Muscle layer of colon (tissue), 2 donors: ENCODE data around the gene CAPN11.
"Not testable (repeated sequence)": the region's sequence is repeated elsewhere in the genome, so short reads cannot be mapped to it uniquely, and the experiment has no call there.

ENCODE experiments used
- H3K27ac ChIP-seq: one replicate; pipeline ENCODE4 v1.7.0; 2013; ENCODE audit warnings: low read depth, mild to moderate bottlenecking, low read length, moderate library complexity
- H3K27me3 ChIP-seq, 2 donors: one replicate each; pipeline ENCODE4 v1.7.0; 2013; ENCODE audit warnings: low read length in 2 of 2, mild to moderate bottlenecking in 2 of 2; ENCODE audit not compliant: insufficient read depth in 2 of 2, control insufficient read depth in 1 of 2
- H3K36me3 ChIP-seq: one replicate; pipeline ENCODE4 v1.7.0; 2013; ENCODE audit warnings: mild to moderate bottlenecking, low read length; ENCODE audit not compliant: insufficient read depth
- H3K4me1 ChIP-seq: one replicate; pipeline ENCODE4 v1.7.0; 2013; ENCODE audit warnings: mild to moderate bottlenecking, low read length; ENCODE audit not compliant: insufficient read depth
- H3K4me3 ChIP-seq, 2 donors: one replicate each; pipeline ENCODE4 v1.7.0; 2013; ENCODE audit warnings: low read length in 2 of 2, low read depth in 1 of 2, mild to moderate bottlenecking in 1 of 2, moderate library complexity in 1 of 2
- H3K9ac ChIP-seq: one replicate; pipeline ENCODE4 v1.7.0; 2013; ENCODE audit warnings: low read length
- H3K9me3 ChIP-seq: one replicate; pipeline ENCODE4 v1.7.0; 2013; ENCODE audit warnings: mild to moderate bottlenecking, low read length
- donor health status: abdominal sarcoma.
- donor health status: Adenocarcinoma of cecum.

Gene CAPN11

GRCh38 chr6:44186635-44187025 is 28.0 kb downstream of the CAPN11 start:
- H3K27me3 ChIP-seq = no peaks in the 10 kb centered on the region
- H3K9ac ChIP-seq = no peak overlapping the region
- H3K9me3 ChIP-seq = no peaks in the 10 kb centered on the region
- H3K4me3 ChIP-seq = no peak overlapping the region
- no peaks in the 10 kb centered on the region for H3K4me1 ChIP-seq
- H3K36me3 ChIP-seq = no peaks in the 10 kb centered on the region
- no peak overlapping the region for H3K27ac ChIP-seq

- no peaks in the 10 kb centered on the region for H3K4me1 ChIP-seq
- no peak overlapping the region for H3K9ac ChIP-seq
- no peaks in the 10 kb centered on the region for H3K27me3 ChIP-seq
- H3K36me3 ChIP-seq = no peaks in the 10 kb centered on the region
- H3K4me3 ChIP-seq = no peak overlapping the region
- H3K9me3 ChIP-seq = no peaks in the 10 kb centered on the region
- no peak overlapping the region for H3K27ac ChIP-seq
Observed at GRCh38 chr6:44188819-44189218, 30.2 kb downstream of the CAPN11 start.

GRCh38 chr6:44189257-44189656 is 30.6 kb downstream of the CAPN11 start:
- Histone ChIP-seq H3K27me3 (no peaks in the 10 kb centered on the region), H3K27ac (no peak overlapping the region)

GRCh38 chr6:44190715-44191114 is 32.1 kb downstream of the CAPN11 start:
- Histone ChIP-seq H3K9me3 (no peaks in the 10 kb centered on the region), H3K36me3 (no peaks in the 10 kb centered on the region), H3K4me1 (no peaks in the 10 kb centered on the region), H3K4me3 (no peak overlapping the region), H3K9ac (no peak overlapping the region), H3K27me3 (no peaks in the 10 kb centered on the region), H3K27ac (no peak overlapping the region)

More at GRCh38 chr6:44189257-44189656, 30.6 kb downstream of the CAPN11 start:
- Histone ChIP-seq H3K9me3 (no peaks in the 10 kb centered on the region), H3K36me3 (no peaks in the 10 kb centered on the region), H3K4me3 (no peak overlapping the region), H3K9ac (no peak overlapping the region), H3K4me1 (no peaks in the 10 kb centered on the region)

GRCh38 chr6:44192428-44193041 is 33.9 kb downstream of the CAPN11 start:
- Histone ChIP-seq H3K36me3 (no peaks in the 10 kb centered on the region), H3K27ac (no peak overlapping the region), H3K27me3 (no peaks in the 10 kb centered on the region), H3K4me1 (no peaks in the 10 kb centered on the region), H3K9me3 (no peaks in the 10 kb centered on the region), H3K9ac (no peak overlapping the region), H3K4me3 (no peak overlapping the region)

GRCh38 chr6:44193307-44193910 is 34.8 kb downstream of the CAPN11 start:
- no peaks in the 10 kb centered on the region for H3K9me3 ChIP-seq
- no peaks in the 10 kb centered on the region for H3K27me3 ChIP-seq
- H3K36me3 ChIP-seq = no peaks in the 10 kb centered on the region
- no peaks in the 10 kb centered on the region for H3K4me1 ChIP-seq
- H3K4me3 ChIP-seq = no peak overlapping the region
- no peak overlapping the region for H3K27ac ChIP-seq
- H3K9ac ChIP-seq = no peak overlapping the region

- Histone ChIP-seq H3K9me3 (no peaks in the 10 kb centered on the region), H3K4me1 (no peaks in the 10 kb centered on the region), H3K4me3 (no peak overlapping the region), H3K9ac (no peak overlapping the region), H3K36me3 (no peaks in the 10 kb centered on the region), H3K27me3 (no peaks in the 10 kb centered on the region), H3K27ac (no peak overlapping the region)
Observed at GRCh38 chr6:44194326-44194725, 35.7 kb downstream of the CAPN11 start.

GRCh38 chr6:44196351-44196750 is 37.7 kb downstream of the CAPN11 start:
- H3K36me3 ChIP-seq, H3K27me3 ChIP-seq, H3K27ac ChIP-seq, H3K4me1 ChIP-seq, H3K9me3 ChIP-seq, H3K9ac ChIP-seq, H3K4me3 ChIP-seq: not testable (repeated sequence)

- Histone ChIP-seq H3K4me1 (no peaks in the 10 kb centered on the region), H3K36me3 (no peaks in the 10 kb centered on the region), H3K9me3 (no peaks in the 10 kb centered on the region), H3K27me3 (no peaks in the 10 kb centered on the region), H3K9ac (no peak overlapping the region), H3K27ac (no peak overlapping the region), H3K4me3 (no peak overlapping the region)
Observed at GRCh38 chr6:44198684-44199083, 40.1 kb downstream of the CAPN11 start.

GRCh38 chr6:44199883-44200282 is 41.3 kb downstream of the CAPN11 start:
- Histone ChIP-seq H3K9ac (no peak overlapping the region), H3K36me3 (no peaks in the 10 kb centered on the region), H3K4me3 (no peak overlapping the region), H3K4me1 (no peaks in the 10 kb centered on the region), H3K27me3 (no peaks in the 10 kb centered on the region), H3K9me3 (no peaks in the 10 kb centered on the region), H3K27ac (no peak overlapping the region)

- no peaks in the 10 kb centered on the region for H3K9me3 ChIP-seq
- no peaks in the 10 kb centered on the region for H3K4me1 ChIP-seq
- H3K4me3 ChIP-seq = no peak overlapping the region
- H3K36me3 ChIP-seq = no peaks in the 10 kb centered on the region
- H3K27ac ChIP-seq = no peak overlapping the region
- no peak overlapping the region for H3K9ac ChIP-seq
- no peaks in the 10 kb centered on the region for H3K27me3 ChIP-seq
Observed at GRCh38 chr6:44201200-44201599, 42.6 kb downstream of the CAPN11 start.

- H3K36me3 ChIP-seq = no peaks in the 10 kb centered on the region
- H3K4me3 ChIP-seq = no peak overlapping the region
- H3K27ac ChIP-seq = no peak overlapping the region
- no peaks in the 10 kb centered on the region for H3K9me3 ChIP-seq
- H3K4me1 ChIP-seq = no peaks in the 10 kb centered on the region
- no peaks in the 10 kb centered on the region for H3K27me3 ChIP-seq
- H3K9ac ChIP-seq = no peak overlapping the region
Observed at GRCh38 chr6:44201638-44202303, 43.2 kb downstream of the CAPN11 start.
